Ascending aorta (tissue), 2 donors: Measurements from ENCODE around the gene RRAGD. TPM values are rescaled to one million over a fixed set of nuclear protein-coding genes. Genes with fewer than 3 reads are reported as not detected.
A peak's percentile ranks its signal among the peaks of the same experiment; 100 is the strongest.

Experiments used
- DNase-seq, 2 donors: peaks; one replicate each; pipeline ENCODE4 v3.0.0-alpha.2; 2019; ENCODE audit warnings: low spot score in 2 of 2
- H3K27ac ChIP-seq, 2 donors: fragments of 200-600 bp; sonication (generic); one replicate each; pipeline ENCODE4 v1.5.1; 2016 to 2017; ENCODE audit warnings: mild to moderate bottlenecking in 1 of 2
- H3K27me3 ChIP-seq: fragments of 200-600 bp; sonication (generic); one replicate; pipeline ENCODE4 v1.5.1; 2017
- H3K36me3 ChIP-seq, 2 donors: fragments of 200-600 bp; sonication (generic); one replicate each; pipeline ENCODE4 v1.5.1; 2016
- H3K4me1 ChIP-seq, 2 donors: fragments of 200-600 bp; sonication (generic); one replicate each; pipeline ENCODE4 v1.5.1; 2016 to 2017; ENCODE audit warnings: mild to moderate bottlenecking in 1 of 2
- H3K4me3 ChIP-seq, 2 donors: fragments of 200-600 bp; sonication (generic); one replicate each; pipeline ENCODE4 v1.5.1; 2016 to 2017; ENCODE audit warnings: mild to moderate bottlenecking in 1 of 2
- H3K9me3 ChIP-seq, 2 donors: fragments of 200-600 bp; sonication (generic); one replicate each; pipeline ENCODE4 v1.5.1; 2016
- CTCF ChIP-seq, 3 experiments: fragments of 200-600 bp in 2 of 3; fragments of 450-650 bp in 1 of 3; sonication (generic) in 2 of 3; IDR thresholded peaks; one replicate each; pipeline ENCODE4 v1.5.1; 2016 to 2019; ENCODE audit warnings: antibody characterized with exemption in 3 of 3, mild to moderate bottlenecking in 1 of 3, moderate library complexity in 1 of 3
- intact Hi-C: fragments of 100-400 bp; cut with DNase I; formaldehyde crosslinking; loops from one replicate; pipeline ENCODE4 v1.15.1; 2023
- total RNA-seq: library from RNA; depleted of rRNA; stranded (reverse); fragments of >200 nt; gene quantifications from one replicate; pipeline ENCODE4 v1.1.0, GENCODE V29; 2016

The RRAGD gene
- total RNA-seq: 9.2 TPM

GRCh38 chr6:89412071-89413005, at the start of gene RRAGD:
RRAGD (minus strand) TSS chr6:89412273; CDS start chr6:89411993, 280 bp downstream.
- Histone ChIP-seq H3K27me3 (no peaks in the 10 kb centered on the region), H3K36me3 (no peaks in the 10 kb centered on the region), H3K4me3 (peak within 1 kb of the TSS; percentile 74 to 94), H3K27ac (peak within 1 kb of the TSS; percentile 68 to 80), H3K9me3 (no peaks in the 10 kb centered on the region), H3K4me1 (no peaks in the 10 kb centered on the region)
- TF ChIP-seq CTCF (IDR thresholded peaks at IDR 0.05): no peak
- peak; percentile 62 to 86 for DNase-seq
- intact Hi-C loops: no loop called here

- Histone ChIP-seq H3K4me3 (no peak overlapping the region), H3K27ac (no peak overlapping the region), H3K4me1 (peaks cover 0 to 2% of the 10 kb centered on the region in 2 donors), H3K9me3 (no peaks in the 10 kb centered on the region), H3K36me3 (no peaks in the 10 kb centered on the region), H3K27me3 (no peaks in the 10 kb centered on the region)
- no peak for DNase-seq
- TF ChIP-seq CTCF (IDR thresholded peaks at IDR 0.05): no peak
- intact Hi-C loops: no loop called here
Observed at GRCh38 chr6:89460713-89461112, 48.6 kb upstream of the RRAGD start.

GRCh38 chr6:89459501-89459900, 47.4 kb upstream of the RRAGD start:
- no peaks in the 10 kb centered on the region for H3K27me3 ChIP-seq
- no peaks in the 10 kb centered on the region for H3K9me3 ChIP-seq
- DNase-seq: no peak
- H3K36me3 ChIP-seq: no peaks in the 10 kb centered on the region
- H3K27ac ChIP-seq: no peak overlapping the region
- H3K4me1 ChIP-seq: peaks cover 0 to 2% of the 10 kb centered on the region in 2 donors
- no peak for TF ChIP-seq CTCF (IDR thresholded peaks at IDR 0.05)
- intact Hi-C loops: no loop called here
- H3K4me3 ChIP-seq: no peak overlapping the region

- Histone ChIP-seq H3K4me1 (peaks cover 0 to 2% of the 10 kb centered on the region in 2 donors), H3K36me3 (no peaks in the 10 kb centered on the region), H3K27ac (no peak overlapping the region), H3K27me3 (no peaks in the 10 kb centered on the region), H3K4me3 (no peak overlapping the region), H3K9me3 (no peaks in the 10 kb centered on the region)
- TF ChIP-seq CTCF (IDR thresholded peaks at IDR 0.05): no peak
- no peak for DNase-seq
- intact Hi-C loops: no loop called here
Observed at GRCh38 chr6:89458704-89459103, 46.6 kb upstream of the RRAGD start.

- DNase-seq: no peak
- intact Hi-C loops: no loop called here
- no peak for TF ChIP-seq CTCF (IDR thresholded peaks at IDR 0.05)
- H3K36me3 ChIP-seq: no peaks in the 10 kb centered on the region
- no peak overlapping the region for H3K27ac ChIP-seq
- peaks cover 0 to 14% of the 10 kb centered on the region in 2 donors for H3K4me1 ChIP-seq
- H3K9me3 ChIP-seq: no peaks in the 10 kb centered on the region
- H3K27me3 ChIP-seq: no peaks in the 10 kb centered on the region
- H3K4me3 ChIP-seq: no peak overlapping the region
Observed at GRCh38 chr6:89454300-89454699, 42.2 kb upstream of the RRAGD start.
